Measurements from ENCODE around the gene DHCR24. TPM values are rescaled to one million over a fixed set of nuclear protein-coding genes. Genes with fewer than 3 reads are reported as not detected.

Gene DHCR24
- total RNA-seq, 2 experiments from 2014 or later = 59.5 to 64.7 TPM

DNA sequence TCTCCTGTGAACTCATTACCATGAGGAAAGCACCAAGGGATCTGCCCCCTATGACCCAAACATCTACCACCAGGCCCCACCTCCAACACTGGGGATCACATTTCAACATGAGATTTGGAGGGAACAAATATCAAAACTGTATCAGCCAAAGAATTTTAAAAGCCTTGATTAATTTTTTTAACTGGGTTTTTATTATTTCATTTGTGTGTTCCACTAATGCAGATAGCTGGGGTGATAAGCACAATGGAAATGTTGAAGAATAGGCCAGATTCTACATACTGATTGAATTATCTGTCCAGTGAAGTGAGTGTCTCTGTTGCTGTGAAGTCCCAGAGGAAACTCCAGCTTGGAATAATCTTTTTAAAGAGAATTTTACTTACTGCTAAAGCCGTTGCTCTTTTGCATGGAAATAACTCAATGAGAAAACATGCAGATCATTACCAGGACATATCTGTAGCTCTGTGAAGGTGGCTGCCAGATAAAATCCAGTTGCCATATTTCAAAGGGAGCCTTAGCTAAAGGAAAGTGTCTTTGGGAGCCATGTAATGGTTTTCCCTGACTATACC, 44.4 kb upstream of the DHCR24 start:
- Mint-ChIP-seq H3K36me3 (ENCODE audit: low read depth) (no peaks in the 10 kb centered on the region), H3K4me3 (no peak overlapping the region), H3K27ac (no peak overlapping the region), H3K9me3 (no peaks in the 10 kb centered on the region), H3K4me1 (ENCODE audit: low read depth) (no peaks in the 10 kb centered on the region), H3K27me3 (peaks cover 3% of the 10 kb centered on the region)
- DNase-seq (no peak), ATAC-seq (no peak)
- intact Hi-C loops (cut with micrococcal nuclease) = no loop called here
- TF ChIP-seq CTCF (IDR thresholded peaks at IDR 0.05) = no peak
- ChIA-PET POLR2A (interaction anchor here (1.1 to 1.2 kb wide), 2 partner anchors 9 to 13 kb away, joined by 3 read pairs; no protein-coding TSS in a partner anchor), CTCF (interaction anchor here (1.3 to 2.7 kb wide), 5 partner anchors 10 to 91 kb away, joined by 3 to 11 read pairs (median 4); no protein-coding TSS in a partner anchor)

GRCh38 chr1:54929700-54930099, 42.7 kb upstream of the DHCR24 start:
- ChIA-PET POLR2A (no interaction called here), CTCF (interaction anchor here (0.5 to 2.7 kb wide), 4 partner anchors 11 to 995 kb away, joined by 4 to 12 read pairs (median 8); no protein-coding TSS in a partner anchor)
- Mint-ChIP-seq H3K36me3 (ENCODE audit: low read depth) (no peaks in the 10 kb centered on the region), H3K9me3 (no peaks in the 10 kb centered on the region), H3K4me1 (ENCODE audit: low read depth) (no peaks in the 10 kb centered on the region), H3K27ac (no peak overlapping the region), H3K27me3 (peaks cover 3% of the 10 kb centered on the region), H3K4me3 (no peak overlapping the region)
- DNase-seq (no peak), ATAC-seq (no peak)
- TF ChIP-seq CTCF (IDR thresholded peaks at IDR 0.05) = no peak
- intact Hi-C loops (cut with micrococcal nuclease) = no loop called here

GRCh38 chr1:54928327-54928726, 41.3 kb upstream of the DHCR24 start:
- ChIA-PET POLR2A (no interaction called here), CTCF (interaction anchor here (0.8 to 2.1 kb wide), 3 partner anchors 17 to 94 kb away, joined by 4 to 12 read pairs (median 4); no protein-coding TSS in a partner anchor)
- DNase-seq (no peak), ATAC-seq (no peak)
- no peaks in the 10 kb centered on the region for H3K36me3 Mint-ChIP-seq (ENCODE audit: low read depth)
- no peaks in the 10 kb centered on the region for H3K27me3 Mint-ChIP-seq
- H3K9me3 Mint-ChIP-seq = no peaks in the 10 kb centered on the region
- no peaks in the 10 kb centered on the region for H3K4me1 Mint-ChIP-seq (ENCODE audit: low read depth)
- H3K27ac Mint-ChIP-seq = no peak overlapping the region
- H3K4me3 Mint-ChIP-seq = no peak overlapping the region
- intact Hi-C loops (cut with micrococcal nuclease) = no loop called here
- no peak for TF ChIP-seq CTCF (IDR thresholded peaks at IDR 0.05)

- intact Hi-C loops (cut with micrococcal nuclease) = no loop called here
- H3K4me3 Mint-ChIP-seq = no peak overlapping the region
- no peaks in the 10 kb centered on the region for H3K4me1 Mint-ChIP-seq (ENCODE audit: low read depth)
- CTCF ChIA-PET = interaction anchor here (1.2 to 1.3 kb wide), 2 partner anchors 17 to 94 kb away, joined by 4 read pairs; no protein-coding TSS in a partner anchor
- POLR2A ChIA-PET = no interaction called here
- H3K36me3 Mint-ChIP-seq (ENCODE audit: low read depth) = no peaks in the 10 kb centered on the region
- ATAC-seq (no peak), DNase-seq (no peak)
- no peak overlapping the region for H3K27ac Mint-ChIP-seq
- no peaks in the 10 kb centered on the region for H3K9me3 Mint-ChIP-seq
- H3K27me3 Mint-ChIP-seq = peaks cover 2% of the 10 kb centered on the region
- TF ChIP-seq CTCF (IDR thresholded peaks at IDR 0.05) = no peak
Measured at GRCh38 chr1:54927472-54928240, 40.7 kb upstream of the DHCR24 start.

- Mint-ChIP-seq H3K9me3 (no peaks in the 10 kb centered on the region), H3K27ac (no peak overlapping the region), H3K27me3 (peaks cover 2% of the 10 kb centered on the region), H3K36me3 (ENCODE audit: low read depth) (no peaks in the 10 kb centered on the region), H3K4me3 (no peak overlapping the region), H3K4me1 (ENCODE audit: low read depth) (no peaks in the 10 kb centered on the region)
- no peak for TF ChIP-seq CTCF (IDR thresholded peaks at IDR 0.05)
- ATAC-seq (no peak), DNase-seq (no peak)
- intact Hi-C loops (cut with micrococcal nuclease) = no loop called here
- ChIA-PET POLR2A (no interaction called here), CTCF (interaction anchor here (1.2 to 1.3 kb wide), 2 partner anchors 18 to 95 kb away, joined by 4 read pairs; no protein-coding TSS in a partner anchor)
Measured at GRCh38 chr1:54926970-54927369, 40.0 kb upstream of the DHCR24 start.

Data from activated CD8-positive, alpha-beta T cell treated with anti-CD3 and anti-CD28 coated beads for 36 hours (primary cell).